Right atrium auricular region (tissue), 2 donors: ENCODE results near the gene CD2. TPM values are rescaled to one million over a fixed set of nuclear protein-coding genes. Genes with fewer than 3 reads are reported as not detected.
"Not testable (repeated sequence)": the region's sequence is repeated elsewhere in the genome, so short reads cannot be mapped to it uniquely, and the experiment has no call there.

Experiments
- DNase-seq: peaks from one replicate; pipeline ENCODE4 v3.0.0-alpha.2; 2019; ENCODE audit warnings: low spot score
- H3K27ac ChIP-seq, 2 donors: fragments of 200-600 bp; sonication (generic); 1 replicate in 1 of 2; 2 replicates in 1 of 2; pipeline ENCODE4 v1.5.1; 2016 to 2019
- H3K27me3 ChIP-seq, 2 donors: fragments of 200-600 bp; sonication (generic); one replicate each; pipeline versions ENCODE4 v1.5.1 to v1.6.0; 2017 to 2019
- H3K36me3 ChIP-seq: fragments of 200-600 bp; sonication (generic); one replicate; pipeline ENCODE4 v1.5.1; 2016
- H3K4me1 ChIP-seq, 2 donors: fragments of 200-600 bp; sonication (generic); one replicate each; pipeline versions ENCODE4 v1.5.1 to v1.6.0; 2017 to 2019
- H3K4me3 ChIP-seq, 2 donors: fragments of 200-600 bp; sonication (generic); 1 replicate in 1 of 2; 2 replicates in 1 of 2; pipeline ENCODE4 v1.5.1; 2017 to 2019; ENCODE audit warnings: mild to moderate bottlenecking in 1 of 2, moderate library complexity in 1 of 2
- H3K9me3 ChIP-seq, 2 donors: fragments of 200-600 bp; sonication (generic); one replicate each; pipeline ENCODE4 v1.5.1; 2019
- CTCF ChIP-seq, 2 donors: fragments of 200-600 bp; sonication (generic); IDR thresholded peaks; one replicate each; pipeline ENCODE4 v1.5.1; 2019; ENCODE audit warnings: antibody characterized with exemption in 2 of 2
- total RNA-seq, 2 donors: library from RNA; depleted of rRNA; stranded (reverse); fragments of >200 nt; gene quantifications; one replicate each; pipeline ENCODE4 v1.1.0, GENCODE V29; 2016

The CD2 gene
- total RNA-seq, 2 donors from 2014 or later: 0.26 to 1.6 TPM

GRCh38 chr1:116748272-116748671, 6.0 kb upstream of the CD2 start:
- Histone ChIP-seq H3K36me3 (no peaks in the 10 kb centered on the region), H3K4me3 (no peak overlapping the region), H3K27me3 (no peaks in the 10 kb centered on the region), H3K4me1 (no peaks in the 10 kb centered on the region), H3K27ac (no peak overlapping the region), H3K9me3 (peaks cover 0 to 40% of the 10 kb centered on the region in 2 donors)
- TF ChIP-seq CTCF (IDR thresholded peaks at IDR 0.05): no peak
- DNase-seq: no peak

GRCh38 chr1:116751146-116751545, 3.1 kb upstream of the CD2 start:
- TF ChIP-seq CTCF (IDR thresholded peaks at IDR 0.05): no peak
- Histone ChIP-seq H3K4me3 (no peak overlapping the region), H3K27me3 (no peaks in the 10 kb centered on the region), H3K36me3 (no peaks in the 10 kb centered on the region), H3K27ac (no peak overlapping the region), H3K9me3 (peaks cover 0 to 21% of the 10 kb centered on the region in 2 donors), H3K4me1 (no peaks in the 10 kb centered on the region)
- no peak for DNase-seq

GRCh38 chr1:116751621-116752020, 2.6 kb upstream of the CD2 start:
- H3K36me3 ChIP-seq: no peaks in the 10 kb centered on the region

GRCh38 chr1:116753312-116753711, 918 bp upstream of the CD2 start:
- Histone ChIP-seq H3K4me3 (no peak overlapping the region), H3K27ac (no peak overlapping the region), H3K27me3 (no peaks in the 10 kb centered on the region), H3K4me1 (no peaks in the 10 kb centered on the region), H3K9me3 (peaks cover 0 to 10% of the 10 kb centered on the region in 2 donors), H3K36me3 (no peaks in the 10 kb centered on the region)
- TF ChIP-seq CTCF (IDR thresholded peaks at IDR 0.05): no peak
- no peak for DNase-seq

More at GRCh38 chr1:116751621-116752020, 2.6 kb upstream of the CD2 start:
- no peaks in the 10 kb centered on the region for H3K27me3 ChIP-seq
- H3K4me1 ChIP-seq: no peaks in the 10 kb centered on the region
- no peak for TF ChIP-seq CTCF (IDR thresholded peaks at IDR 0.05)
- peaks cover 0 to 21% of the 10 kb centered on the region in 2 donors for H3K9me3 ChIP-seq
- no peak overlapping the region for H3K4me3 ChIP-seq
- no peak for DNase-seq
- no peak overlapping the region for H3K27ac ChIP-seq

- no peak overlapping the region for H3K27ac ChIP-seq
- H3K36me3 ChIP-seq: no peaks in the 10 kb centered on the region
- no peaks in the 10 kb centered on the region for H3K4me1 ChIP-seq
- H3K4me3 ChIP-seq: no peak overlapping the region
- no peak for TF ChIP-seq CTCF (IDR thresholded peaks at IDR 0.05)
- H3K27me3 ChIP-seq: no peaks in the 10 kb centered on the region
- no peak for DNase-seq
- no peaks in the 10 kb centered on the region for H3K9me3 ChIP-seq
Measured at GRCh38 chr1:116755066-116755465, 836 bp downstream of the CD2 start.

- H3K36me3 ChIP-seq: no peaks in the 10 kb centered on the region
- no peak for DNase-seq
- no peak overlapping the region for H3K4me3 ChIP-seq
- H3K27me3 ChIP-seq: no peaks in the 10 kb centered on the region
- no peaks in the 10 kb centered on the region for H3K4me1 ChIP-seq
- TF ChIP-seq CTCF (IDR thresholded peaks at IDR 0.05): no peak
- no peaks in the 10 kb centered on the region for H3K9me3 ChIP-seq
- H3K27ac ChIP-seq: no peak overlapping the region
Measured at GRCh38 chr1:116755681-116756080, 1.5 kb downstream of the CD2 start.

- H3K4me3 ChIP-seq, H3K27ac ChIP-seq, H3K9me3 ChIP-seq, H3K4me1 ChIP-seq, H3K27me3 ChIP-seq, H3K36me3 ChIP-seq, DNase-seq: not testable (repeated sequence)
Measured at GRCh38 chr1:116756092-116756491, 1.9 kb downstream of the CD2 start.

GRCh38 chr1:116758456-116758815, 4.2 kb downstream of the CD2 start:
- DNase-seq, H3K4me1 ChIP-seq, H3K27ac ChIP-seq, H3K36me3 ChIP-seq, H3K27me3 ChIP-seq, H3K9me3 ChIP-seq, H3K4me3 ChIP-seq: not testable (repeated sequence)
